ENCODE measurements around the gene PAN3.
A peak's percentile ranks its signal among the peaks of the same experiment; 100 is the strongest.

- TF ChIP-seq CTCF (IDR thresholded peaks at IDR 0.05), result no peak
- no peak for TF ChIP-seq POLR2A (IDR thresholded peaks at IDR 0.05)
- peak; percentile 7 for TF ChIP-seq POLR2AphosphoS5 (IDR thresholded peaks at IDR 0.05)
Observed at GRCh38 chr13:28329395-28330158, 191.2 kb downstream of the PAN3 start.
